HepG2 (cell line): ENCODE data around the gene WDR5B. TPM values are rescaled to one million over a fixed set of nuclear protein-coding genes. Genes with fewer than 3 reads are reported as not detected.
A peak's percentile ranks its signal among the peaks of the same experiment; 100 is the strongest.

Experiments
- ATF7 ChIP-seq, 2 experiments: fragments of 450-650 bp in 1 of 2; sonication (generic) in 1 of 2; formaldehyde crosslinking in 1 of 2; IDR thresholded peaks; 2 replicates each; pipeline versions ENCODE4 v1.4.0 to v1.6.1; 2016 to 2020; ENCODE audit warnings: antibody characterized with exemption in 1 of 2, mild to moderate bottlenecking in 1 of 2, missing genetic modification reagents in 1 of 2
- FOXA3 ChIP-seq: IDR thresholded peaks from 2 replicates; pipeline ENCODE4 v1.6.1; 2016; ENCODE audit warnings: missing genetic modification reagents, missing compliant biosample characterization
- GATAD1 ChIP-seq: IDR thresholded peaks from 2 replicates; pipeline ENCODE4 v1.6.1; 2016; ENCODE audit warnings: missing genetic modification reagents, missing compliant biosample characterization
- GATAD2A ChIP-seq: IDR thresholded peaks from 2 replicates; pipeline ENCODE4 v1.6.1; 2016
- HOXA3 ChIP-seq: sonication (generic); formaldehyde crosslinking; IDR thresholded peaks from 2 replicates; pipeline ENCODE4 v1.5.0; 2020; ENCODE audit warnings: missing genetic modification reagents
- KLF11 ChIP-seq: IDR thresholded peaks from 2 replicates; pipeline ENCODE4 v1.6.1; 2016; ENCODE audit warnings: missing compliant biosample characterization
- SIX4 ChIP-seq: sonication (generic); formaldehyde crosslinking; IDR thresholded peaks from 2 replicates; pipeline ENCODE4 v1.4.0; 2020; ENCODE audit warnings: missing genetic modification reagents
- THAP11 ChIP-seq: IDR thresholded peaks from 2 replicates; pipeline ENCODE4 v1.6.1; 2016; ENCODE audit warnings: missing biosample characterization, missing genetic modification reagents
- YEATS2 ChIP-seq: sonication (generic); formaldehyde crosslinking; IDR thresholded peaks from 2 replicates; pipeline ENCODE4 v1.4.0; 2020; ENCODE audit warnings: missing genetic modification reagents, borderline replicate concordance
- ZFP36L1 ChIP-seq: sonication (generic); formaldehyde crosslinking; IDR thresholded peaks from 2 replicates; pipeline ENCODE4 v1.8.0; 2022; ENCODE audit warnings: mild to moderate bottlenecking, missing genetic modification reagents, moderate library complexity
- polyA plus RNA-seq, 8 experiments: library from polyadenylated mRNA; depleted of rRNA in 3 of 8; stranded (reverse) in 7 of 8; unstranded in 1 of 8; fragments of >200 nt; fragmentation: Illumina TruSeq in 4 of 8; extraction: Trizol in 4 of 8; gene quantifications; 2 replicates each; pipeline versions ENCODE4 v1.2.1 to v1.2.3, GENCODE V29; 2011 to 2016; ENCODE audit warnings: low read depth in 4 of 8, missing spikeins in 1 of 8, mixed read lengths in 1 of 8; ENCODE audit not compliant: insufficient read depth in 1 of 8
- total RNA-seq, 5 experiments: library from RNA; depleted of rRNA; stranded (reverse); fragments of >200 nt; fragmentation: Illumina TruSeq; extraction: Trizol; gene quantifications; 2 replicates each; pipeline ENCODE4 v1.2.3, GENCODE V29; 2016; ENCODE audit warnings: low read depth in 1 of 5
- TF ChIP-seq, protein P1 (sequence below): sonication (generic); formaldehyde crosslinking; IDR thresholded peaks from 2 replicates; pipeline ENCODE4 v1.5.1; 2020; ENCODE audit warnings: mild to moderate bottlenecking, missing genetic modification reagents
- TF ChIP-seq, protein P2 (sequence below): sonication (generic); formaldehyde crosslinking; IDR thresholded peaks from 2 replicates; pipeline ENCODE4 v1.4.0; 2020; ENCODE audit warnings: missing genetic modification reagents
- TF ChIP-seq, protein P3 (sequence below): sonication (generic); formaldehyde crosslinking; IDR thresholded peaks from 2 replicates; pipeline ENCODE4 v1.8.0; 2022; ENCODE audit warnings: missing genetic modification reagents, mild to moderate bottlenecking, inconsistent platforms, borderline replicate concordance
- TF ChIP-seq, protein P4 (sequence below): sonication (generic); formaldehyde crosslinking; IDR thresholded peaks from 2 replicates; pipeline ENCODE4 v1.5.0; 2020; ENCODE audit warnings: mild to moderate bottlenecking, missing genetic modification reagents, borderline replicate concordance
- TF ChIP-seq, protein P5 (sequence below), 2 experiments: sonication (generic) in 1 of 2; formaldehyde crosslinking in 1 of 2; IDR thresholded peaks; 2 replicates each; pipeline versions ENCODE4 v1.4.0 to v1.6.1; 2018 to 2020; ENCODE audit warnings: missing genetic modification reagents in 2 of 2, borderline replicate concordance in 1 of 2, low read depth in 1 of 2, mild to moderate bottlenecking in 1 of 2, missing biosample characterization in 1 of 2

WDR5B gene
- total and polyA plus RNA-seq, 2 of the 13 experiments (the other 11 are each of a cell fraction or from before 2014, with no cell fraction given), result 2.5 to 3.6 TPM

DNA sequence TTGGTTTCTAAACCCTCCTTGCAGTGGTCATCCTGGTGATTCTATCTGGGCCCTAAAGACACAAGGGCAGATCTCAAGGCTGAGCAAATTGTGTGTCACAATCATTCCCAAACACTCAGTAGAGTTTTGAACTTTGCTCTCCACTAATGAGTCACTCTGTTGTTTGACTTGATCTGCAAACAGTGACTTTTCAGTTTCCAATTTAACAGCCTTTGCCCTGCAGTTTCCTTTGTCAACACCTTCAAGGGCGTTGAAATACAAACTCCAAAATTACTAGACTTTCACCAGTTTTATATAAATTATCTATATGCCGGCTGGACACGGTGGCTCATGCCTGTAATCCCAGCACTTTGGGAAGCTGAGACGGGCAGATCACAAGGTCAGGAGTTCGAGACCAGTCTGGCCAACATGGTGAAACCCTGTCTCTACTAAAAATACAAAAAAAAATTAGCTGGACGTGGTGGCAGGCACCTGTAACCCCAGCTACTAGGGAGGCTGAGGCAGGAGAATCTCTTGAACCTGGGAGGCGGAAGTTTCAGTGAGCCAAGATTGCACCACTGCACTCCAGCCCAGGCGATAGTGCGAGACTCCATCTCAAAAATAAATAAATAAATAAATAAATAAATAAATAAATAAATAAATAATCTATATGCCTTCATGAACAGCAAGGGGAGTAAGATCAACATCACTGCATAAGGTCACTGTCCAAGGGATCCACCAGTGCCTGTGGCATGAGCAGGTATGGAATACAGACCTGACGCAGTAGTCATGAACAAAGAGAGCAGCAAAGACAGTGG, 50.1 kb downstream of the WDR5B start (continued):
- TF ChIP-seq, protein P1, sequence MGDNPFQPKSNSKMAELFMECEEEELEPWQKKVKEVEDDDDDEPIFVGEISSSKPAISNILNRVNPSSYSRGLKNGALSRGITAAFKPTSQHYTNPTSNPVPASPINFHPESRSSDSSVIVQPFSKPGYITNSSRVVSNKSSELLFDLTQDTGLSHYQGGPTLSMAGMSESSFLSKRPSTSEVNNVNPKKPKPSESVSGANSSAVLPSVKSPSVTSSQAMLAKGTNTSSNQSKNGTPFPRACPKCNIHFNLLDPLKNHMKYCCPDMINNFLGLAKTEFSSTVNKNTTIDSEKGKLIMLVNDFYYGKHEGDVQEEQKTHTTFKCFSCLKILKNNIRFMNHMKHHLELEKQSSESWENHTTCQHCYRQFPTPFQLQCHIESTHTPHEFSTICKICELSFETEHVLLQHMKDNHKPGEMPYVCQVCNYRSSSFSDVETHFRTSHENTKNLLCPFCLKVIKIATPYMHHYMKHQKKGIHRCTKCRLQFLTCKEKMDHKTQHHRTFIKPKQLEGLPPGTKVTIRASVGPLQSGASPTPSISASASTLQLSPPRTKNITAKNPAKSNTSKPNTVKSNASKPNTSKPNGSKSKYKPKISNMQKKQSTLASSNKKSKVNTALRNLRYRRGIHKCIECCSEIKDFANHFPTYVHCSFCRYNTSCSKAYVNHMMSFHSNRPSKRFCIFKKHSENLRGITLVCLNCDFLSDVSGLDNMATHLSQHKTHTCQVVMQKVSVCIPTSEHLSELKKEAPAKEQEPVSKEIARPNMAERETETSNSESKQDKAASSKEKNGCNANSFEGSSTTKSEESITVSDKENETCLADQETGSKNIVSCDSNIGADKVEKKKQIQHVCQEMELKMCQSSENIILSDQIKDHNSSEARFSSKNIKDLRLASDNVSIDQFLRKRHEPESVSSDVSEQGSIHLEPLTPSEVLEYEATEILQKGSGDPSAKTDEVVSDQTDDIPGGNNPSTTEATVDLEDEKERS (CRISPR knock-in tag), result peak; percentile 93
- TF ChIP-seq, protein P2, sequence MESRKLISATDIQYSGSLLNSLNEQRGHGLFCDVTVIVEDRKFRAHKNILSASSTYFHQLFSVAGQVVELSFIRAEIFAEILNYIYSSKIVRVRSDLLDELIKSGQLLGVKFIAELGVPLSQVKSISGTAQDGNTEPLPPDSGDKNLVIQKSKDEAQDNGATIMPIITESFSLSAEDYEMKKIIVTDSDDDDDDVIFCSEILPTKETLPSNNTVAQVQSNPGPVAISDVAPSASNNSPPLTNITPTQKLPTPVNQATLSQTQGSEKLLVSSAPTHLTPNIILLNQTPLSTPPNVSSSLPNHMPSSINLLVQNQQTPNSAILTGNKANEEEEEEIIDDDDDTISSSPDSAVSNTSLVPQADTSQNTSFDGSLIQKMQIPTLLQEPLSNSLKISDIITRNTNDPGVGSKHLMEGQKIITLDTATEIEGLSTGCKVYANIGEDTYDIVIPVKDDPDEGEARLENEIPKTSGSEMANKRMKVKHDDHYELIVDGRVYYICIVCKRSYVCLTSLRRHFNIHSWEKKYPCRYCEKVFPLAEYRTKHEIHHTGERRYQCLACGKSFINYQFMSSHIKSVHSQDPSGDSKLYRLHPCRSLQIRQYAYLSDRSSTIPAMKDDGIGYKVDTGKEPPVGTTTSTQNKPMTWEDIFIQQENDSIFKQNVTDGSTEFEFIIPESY (CRISPR knock-in tag), result peak; percentile 55; the same call in 1 of the 2 replicates
- peak; percentile 37 for TF ChIP-seq ATF7 (IDR thresholded peaks at IDR 0.05)
- TF ChIP-seq ATF7 (CRISPR knock-in tag; IDR thresholded peaks at IDR 0.05), result peak; percentile 67; the same call in 1 of the 2 replicates
- TF ChIP-seq, protein P3, sequence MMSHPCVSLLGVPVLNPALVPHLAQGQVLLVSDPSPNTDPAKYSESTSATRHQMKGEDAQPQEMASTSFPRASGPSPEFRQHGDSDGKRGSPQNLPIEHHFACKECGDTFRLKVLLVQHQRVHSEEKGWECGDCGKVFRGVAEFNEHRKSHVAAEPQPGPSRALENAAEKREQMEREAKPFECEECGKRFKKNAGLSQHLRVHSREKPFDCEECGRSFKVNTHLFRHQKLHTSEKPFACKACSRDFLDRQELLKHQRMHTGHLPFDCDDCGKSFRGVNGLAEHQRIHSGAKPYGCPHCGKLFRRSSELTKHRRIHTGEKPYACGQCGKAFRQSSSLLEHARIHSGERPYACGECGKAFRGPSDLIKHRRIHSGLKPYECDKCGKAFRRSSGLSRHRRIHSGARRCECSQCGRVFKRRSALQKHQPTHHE (CRISPR knock-in tag), result peak; percentile 63; the same call in 1 of the 2 replicates
- TF ChIP-seq THAP11, result peak; percentile 82
- peak; percentile 68 for TF ChIP-seq GATAD1 (CRISPR knock-in tag)
- peak; percentile 97 for TF ChIP-seq FOXA3 (CRISPR knock-in tag)
- TF ChIP-seq, protein P4, sequence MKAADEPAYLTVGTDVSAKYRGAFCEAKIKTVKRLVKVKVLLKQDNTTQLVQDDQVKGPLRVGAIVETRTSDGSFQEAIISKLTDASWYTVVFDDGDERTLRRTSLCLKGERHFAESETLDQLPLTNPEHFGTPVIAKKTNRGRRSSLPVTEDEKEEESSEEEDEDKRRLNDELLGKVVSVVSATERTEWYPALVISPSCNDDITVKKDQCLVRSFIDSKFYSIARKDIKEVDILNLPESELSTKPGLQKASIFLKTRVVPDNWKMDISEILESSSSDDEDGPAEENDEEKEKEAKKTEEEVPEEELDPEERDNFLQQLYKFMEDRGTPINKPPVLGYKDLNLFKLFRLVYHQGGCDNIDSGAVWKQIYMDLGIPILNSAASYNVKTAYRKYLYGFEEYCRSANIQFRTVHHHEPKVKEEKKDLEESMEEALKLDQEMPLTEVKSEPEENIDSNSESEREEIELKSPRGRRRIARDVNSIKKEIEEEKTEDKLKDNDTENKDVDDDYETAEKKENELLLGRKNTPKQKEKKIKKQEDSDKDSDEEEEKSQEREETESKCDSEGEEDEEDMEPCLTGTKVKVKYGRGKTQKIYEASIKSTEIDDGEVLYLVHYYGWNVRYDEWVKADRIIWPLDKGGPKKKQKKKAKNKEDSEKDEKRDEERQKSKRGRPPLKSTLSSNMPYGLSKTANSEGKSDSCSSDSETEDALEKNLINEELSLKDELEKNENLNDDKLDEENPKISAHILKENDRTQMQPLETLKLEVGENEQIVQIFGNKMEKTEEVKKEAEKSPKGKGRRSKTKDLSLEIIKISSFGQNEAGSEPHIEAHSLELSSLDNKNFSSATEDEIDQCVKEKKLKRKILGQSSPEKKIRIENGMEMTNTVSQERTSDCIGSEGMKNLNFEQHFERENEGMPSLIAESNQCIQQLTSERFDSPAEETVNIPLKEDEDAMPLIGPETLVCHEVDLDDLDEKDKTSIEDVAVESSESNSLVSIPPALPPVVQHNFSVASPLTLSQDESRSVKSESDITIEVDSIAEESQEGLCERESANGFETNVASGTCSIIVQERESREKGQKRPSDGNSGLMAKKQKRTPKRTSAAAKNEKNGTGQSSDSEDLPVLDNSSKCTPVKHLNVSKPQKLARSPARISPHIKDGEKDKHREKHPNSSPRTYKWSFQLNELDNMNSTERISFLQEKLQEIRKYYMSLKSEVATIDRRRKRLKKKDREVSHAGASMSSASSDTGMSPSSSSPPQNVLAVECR (CRISPR knock-in tag), result peak; percentile 56; the same call in 1 of the 2 replicates
- TF ChIP-seq KLF11 (CRISPR knock-in tag), result 0 out of 2 replicates have a peak, but pooled peaks have one; percentile 46
- peak; percentile 100 for TF ChIP-seq GATAD2A (CRISPR knock-in tag)
- peak; percentile 91; the same call in 1 of the 2 replicates for TF ChIP-seq ZFP36L1
- peak; percentile 54; the same call in 1 of the 2 replicates for TF ChIP-seq SIX4 (CRISPR knock-in tag)
- TF ChIP-seq YEATS2 (CRISPR knock-in tag), result peak; percentile 38; the same call in 1 of the 2 replicates
- peak; percentile 79; the same call in 1 of the 2 replicates for TF ChIP-seq HOXA3 (CRISPR knock-in tag)
- TF ChIP-seq, protein P5, sequence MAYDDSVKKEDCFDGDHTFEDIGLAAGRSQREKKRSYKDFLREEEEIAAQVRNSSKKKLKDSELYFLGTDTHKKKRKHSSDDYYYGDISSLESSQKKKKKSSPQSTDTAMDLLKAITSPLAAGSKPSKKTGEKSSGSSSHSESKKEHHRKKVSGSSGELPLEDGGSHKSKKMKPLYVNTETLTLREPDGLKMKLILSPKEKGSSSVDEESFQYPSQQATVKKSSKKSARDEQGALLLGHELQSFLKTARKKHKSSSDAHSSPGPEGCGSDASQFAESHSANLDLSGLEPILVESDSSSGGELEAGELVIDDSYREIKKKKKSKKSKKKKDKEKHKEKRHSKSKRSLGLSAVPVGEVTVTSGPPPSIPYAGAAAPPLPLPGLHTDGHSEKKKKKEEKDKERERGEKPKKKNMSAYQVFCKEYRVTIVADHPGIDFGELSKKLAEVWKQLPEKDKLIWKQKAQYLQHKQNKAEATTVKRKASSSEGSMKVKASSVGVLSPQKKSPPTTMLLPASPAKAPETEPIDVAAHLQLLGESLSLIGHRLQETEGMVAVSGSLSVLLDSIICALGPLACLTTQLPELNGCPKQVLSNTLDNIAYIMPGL (CRISPR knock-in tag; IDR thresholded peaks at IDR 0.05; ENCODE audit: borderline replicate concordance in 1 of 2, low read depth in 1 of 2), result peak in 1 of 2 experiments; percentile 54; a peak in 1 of 4 replicates
